ENCODE measurements around the gene H2AZ1. TPM values are rescaled to one million over a fixed set of nuclear protein-coding genes. Genes with fewer than 3 reads are reported as not detected.
A peak's percentile ranks its signal among the peaks of the same experiment; 100 is the strongest.
"Not testable (repeated sequence)": the region's sequence is repeated elsewhere in the genome, so short reads cannot be mapped to it uniquely, and the experiment has no call there.

H2AZ1 gene
- total RNA-seq: 574 and 739 TPM in 2 replicates

- peak; percentile 97 for DNase-seq (ENCODE audit: low read depth, low spot score)
Observed at GRCh38 chr4:99949999-99950912, at the start of gene H2AZ1. Gene H2AZ1 (minus strand): TSS chr4:99950275. CDS start chr4:99950170, 105 bp downstream.

- no peak for DNase-seq (ENCODE audit: low read depth, low spot score)
Observed at GRCh38 chr4:99998062-99998867, 48.2 kb upstream of the H2AZ1 start.

- DNase-seq (ENCODE audit: low read depth, low spot score): no peak
Observed at GRCh38 chr4:99991741-99992140, 41.7 kb upstream of the H2AZ1 start.

- no peak for DNase-seq (ENCODE audit: low read depth, low spot score)
Observed at GRCh38 chr4:99987681-99988080, 37.6 kb upstream of the H2AZ1 start.

GRCh38 chr4:99986792-99987191 is 36.7 kb upstream of the H2AZ1 start:
- DNase-seq (ENCODE audit: low read depth, low spot score): no peak

GRCh38 chr4:99983289-99983943 is 33.3 kb upstream of the H2AZ1 start:
- DNase-seq (ENCODE audit: low read depth, low spot score): no peak

- no peak for DNase-seq (ENCODE audit: low read depth, low spot score)
Observed at GRCh38 chr4:99979872-99980271, 29.8 kb upstream of the H2AZ1 start.

- no peak for DNase-seq (ENCODE audit: low read depth, low spot score)
Observed at GRCh38 chr4:99971453-99972111, 21.5 kb upstream of the H2AZ1 start.

GRCh38 chr4:99968330-99968729 is 18.3 kb upstream of the H2AZ1 start:
- no peak for DNase-seq (ENCODE audit: low read depth, low spot score)

- DNase-seq (ENCODE audit: low read depth, low spot score): no peak
Observed at GRCh38 chr4:99966692-99967091, 16.6 kb upstream of the H2AZ1 start.

GRCh38 chr4:99965674-99966350 is 15.7 kb upstream of the H2AZ1 start:
- DNase-seq (ENCODE audit: low read depth, low spot score): no peak

- DNase-seq (ENCODE audit: low read depth, low spot score): no peak
Observed at GRCh38 chr4:99965173-99965572, 15.1 kb upstream of the H2AZ1 start.

GRCh38 chr4:99961711-99962110 is 11.6 kb upstream of the H2AZ1 start:
- DNase-seq (ENCODE audit: low read depth, low spot score): no peak

GRCh38 chr4:99960648-99961047 is 10.6 kb upstream of the H2AZ1 start:
- no peak for DNase-seq (ENCODE audit: low read depth, low spot score)

GRCh38 chr4:99958207-99958606 is 8.1 kb upstream of the H2AZ1 start:
- not testable (repeated sequence) for DNase-seq (ENCODE audit: low read depth, low spot score)

- no peak for DNase-seq (ENCODE audit: low read depth, low spot score)
Observed at GRCh38 chr4:99950913-99951254, 809 bp upstream of the H2AZ1 start.

GRCh38 chr4:99949034-99949998 is 759 bp downstream of the H2AZ1 start:
- peak; percentile 80 for DNase-seq (ENCODE audit: low read depth, low spot score)

GRCh38 chr4:99947608-99948007 is 2.5 kb downstream of the H2AZ1 start:
- DNase-seq (ENCODE audit: low read depth, low spot score): no peak

GRCh38 chr4:99947190-99947578 is 2.9 kb downstream of the H2AZ1 start:
- DNase-seq (ENCODE audit: low read depth, low spot score): no peak

Measured in pulmonary artery endothelial cell (primary cell).